SU-DHL-6 (cell line): ENCODE measurements around the gene HACE1.

ENCODE experiments used
- H2AFZ ChIP-seq: fragments of 200-600 bp; sonication (generic); 2 replicates; pipeline ENCODE4 v1.6.1; 2014; ENCODE audit warnings: low read depth, mild to moderate bottlenecking, moderate library complexity, mixed read lengths, antibody characterized with exemption, low read length; ENCODE audit not compliant: severe bottlenecking
- H3F3A ChIP-seq: fragments of 200-600 bp; shearing (Covaris generic); 2 replicates; pipeline ENCODE4 v1.6.0; 2016; ENCODE audit warnings: antibody characterized with exemption, mild to moderate bottlenecking; ENCODE audit not compliant: insufficient read depth
- H3K27ac ChIP-seq: fragments of 200-600 bp; sonication (generic); 2 replicates; pipeline ENCODE4 v1.5.1; 2016; ENCODE audit warnings: low read depth, mild to moderate bottlenecking, low read length, moderate library complexity, mixed read lengths
- H3K27me3 ChIP-seq: fragments of 200-600 bp; sonication (generic), shearing (Covaris generic); 2 replicates; pipeline ENCODE4 v1.6.0; 2014; ENCODE audit warnings: mild to moderate bottlenecking, low read length
- H3K36me3 ChIP-seq: fragments of 200-600 bp; sonication (generic); 2 replicates; pipeline ENCODE4 v1.6.1; 2014; ENCODE audit warnings: mild to moderate bottlenecking, low read length, mixed read lengths
- H3K4me2 ChIP-seq: fragments of 300-600, 200-600 bp; shearing (Covaris generic), sonication (generic); 2 replicates; pipeline ENCODE4 v1.6.0; 2014; ENCODE audit warnings: low read length, low read depth, mild to moderate bottlenecking; ENCODE audit not compliant: poor library complexity, severe bottlenecking
- H3K4me3 ChIP-seq: fragments of 200-600 bp; sonication (generic); 2 replicates; pipeline ENCODE4 v1.5.1; 2014; ENCODE audit warnings: antibody characterized with exemption, low read length, mild to moderate bottlenecking, mixed read lengths; ENCODE audit not compliant: insufficient read depth, poor library complexity, severe bottlenecking
- H3K79me2 ChIP-seq: fragments of 200-600 bp; sonication (generic); 2 replicates; pipeline ENCODE4 v1.6.1; 2014; ENCODE audit warnings: mild to moderate bottlenecking, low read length, moderate library complexity; ENCODE audit not compliant: insufficient read depth
- H3K9ac ChIP-seq: fragments of 200-600 bp; sonication (generic); 2 replicates; pipeline ENCODE4 v1.7.0; 2014; ENCODE audit warnings: mild to moderate bottlenecking, low read length
- H3K9me2 ChIP-seq: fragments of 200-600 bp; sonication (generic); replicated peaks from 2 replicates; pipeline ENCODE4 v1.6.1; 2014; ENCODE audit warnings: low read length; ENCODE audit not compliant: insufficient read depth
- H3K9me3 ChIP-seq: fragments of 200-600 bp; sonication (generic); 2 replicates; pipeline ENCODE4 v1.6.1; 2014; ENCODE audit warnings: low read length, mixed read lengths; ENCODE audit not compliant: insufficient read depth
- H4K20me1 ChIP-seq: fragments of 200-600 bp; sonication (generic); 2 replicates; pipeline ENCODE4 v1.6.1; 2014; ENCODE audit warnings: low read depth, mild to moderate bottlenecking, antibody characterized with exemption, low read length, moderate library complexity, mixed read lengths
- CTCF ChIP-seq: fragments of 200-600 bp; sonication (generic); IDR thresholded peaks from one replicate; pipeline ENCODE4 v1.5.1; 2017; ENCODE audit warnings: antibody characterized with exemption, mild to moderate bottlenecking, low read length, moderate library complexity; ENCODE audit not compliant: insufficient read depth, poor library complexity, severe bottlenecking
- EZH2phosphoT487 ChIP-seq: fragments of 200-600 bp; sonication (generic), shearing (Covaris generic); conservative IDR thresholded peaks from 2 replicates; pipeline ENCODE4 v1.6.1; 2018; ENCODE audit warnings: mild to moderate bottlenecking, antibody characterized with exemption, low read length, moderate library complexity, mixed read lengths

The HACE1 gene

GRCh38 chr6:104789770-104790190 is 69.9 kb downstream of the HACE1 start:
- Histone ChIP-seq H3K4me3 (no peak overlapping the region), H3K36me3 (peaks cover 9% of the 10 kb centered on the region; the same call in 1 of the 2 replicates), H3K9ac (no peak overlapping the region), H2AFZ (no peak overlapping the region), H3F3A (no peaks in the 10 kb centered on the region), H3K27ac (no peak overlapping the region), H4K20me1 (no peaks in the 10 kb centered on the region), H3K9me3 (no peaks in the 10 kb centered on the region), H3K27me3 (no peaks in the 10 kb centered on the region), H3K4me2 (peak overlapping the region; percentile 15), H3K9me2 (no peaks in the 10 kb centered on the region), H3K79me2 (no peaks in the 10 kb centered on the region)
- TF ChIP-seq CTCF (peak; percentile 26), EZH2phosphoT487 (no peak)

- no peaks in the 10 kb centered on the region for H3K9me2 ChIP-seq
- no peak overlapping the region for H3K27ac ChIP-seq
- H3K9ac ChIP-seq, result no peak overlapping the region
- no peaks in the 10 kb centered on the region for H3F3A ChIP-seq
- H3K79me2 ChIP-seq, result no peaks in the 10 kb centered on the region
- H3K27me3 ChIP-seq, result no peaks in the 10 kb centered on the region
- no peaks in the 10 kb centered on the region for H4K20me1 ChIP-seq
- H2AFZ ChIP-seq, result no peak overlapping the region
- no peak overlapping the region for H3K4me3 ChIP-seq
- TF ChIP-seq CTCF, result no peak
- no peak for TF ChIP-seq EZH2phosphoT487
- H3K4me2 ChIP-seq, result no peak overlapping the region
- H3K36me3 ChIP-seq, result peaks cover 13% of the 10 kb centered on the region; the same call in 1 of the 2 replicates
- no peaks in the 10 kb centered on the region for H3K9me3 ChIP-seq
Observed at GRCh38 chr6:104788400-104788799, 71.3 kb downstream of the HACE1 start.

- Histone ChIP-seq H3F3A (no peaks in the 10 kb centered on the region), H3K9ac (no peak overlapping the region), H3K4me3 (no peak overlapping the region), H3K9me2 (no peaks in the 10 kb centered on the region), H3K4me2 (no peak overlapping the region), H3K27ac (no peak overlapping the region), H3K9me3 (no peaks in the 10 kb centered on the region), H3K27me3 (no peaks in the 10 kb centered on the region), H2AFZ (no peak overlapping the region), H3K79me2 (no peaks in the 10 kb centered on the region), H4K20me1 (no peaks in the 10 kb centered on the region), H3K36me3 (peaks cover 13% of the 10 kb centered on the region; the same call in 1 of the 2 replicates)
- TF ChIP-seq EZH2phosphoT487, result no peak
- no peak for TF ChIP-seq CTCF
Observed at GRCh38 chr6:104787305-104787704, 72.4 kb downstream of the HACE1 start.

GRCh38 chr6:104784884-104785283 is 74.8 kb downstream of the HACE1 start:
- Histone ChIP-seq H3K79me2 (no peaks in the 10 kb centered on the region), H3K27me3 (no peaks in the 10 kb centered on the region), H3K27ac (no peak overlapping the region), H3K4me2 (no peak overlapping the region), H3K4me3 (no peak overlapping the region), H3K9me2 (no peaks in the 10 kb centered on the region), H3K9me3 (no peaks in the 10 kb centered on the region), H4K20me1 (no peaks in the 10 kb centered on the region), H3K9ac (no peak overlapping the region), H3F3A (no peaks in the 10 kb centered on the region), H3K36me3 (peaks cover 13% of the 10 kb centered on the region; the same call in 1 of the 2 replicates), H2AFZ (no peak overlapping the region)
- no peak for TF ChIP-seq EZH2phosphoT487
